GM13977 (cell line): ENCODE data around the gene SERPINE1.
"Not testable (repeated sequence)": the region's sequence is repeated elsewhere in the genome, so short reads cannot be mapped to it uniquely, and the experiment has no call there.

ENCODE experiments used
- DNase-seq: peaks from one replicate; pipeline ENCODE4 v3.0.0; 2012; ENCODE audit warnings: low spot score
- in situ Hi-C: fragments of 300-500 bp; cut with MboI; formaldehyde crosslinking; loops from one replicate; pipeline ENCODE4 v1.12.0; 2022; ENCODE audit warnings: low sequenced_read_pairs, low pct_unique_long_range_greater_than_20kb, mixed read lengths, inconsistent platforms; ENCODE audit not compliant: unreplicated experiment
- TF ChIP-seq, protein P1 (sequence below): IDR thresholded peaks from 2 replicates; pipeline ENCODE4 v1.5.1; 2012; ENCODE audit warnings: mild to moderate bottlenecking, control low read depth; ENCODE audit not compliant: insufficient read depth; ENCODE audit errors: extremely low read depth, missing control alignments

Gene SERPINE1

DNA sequence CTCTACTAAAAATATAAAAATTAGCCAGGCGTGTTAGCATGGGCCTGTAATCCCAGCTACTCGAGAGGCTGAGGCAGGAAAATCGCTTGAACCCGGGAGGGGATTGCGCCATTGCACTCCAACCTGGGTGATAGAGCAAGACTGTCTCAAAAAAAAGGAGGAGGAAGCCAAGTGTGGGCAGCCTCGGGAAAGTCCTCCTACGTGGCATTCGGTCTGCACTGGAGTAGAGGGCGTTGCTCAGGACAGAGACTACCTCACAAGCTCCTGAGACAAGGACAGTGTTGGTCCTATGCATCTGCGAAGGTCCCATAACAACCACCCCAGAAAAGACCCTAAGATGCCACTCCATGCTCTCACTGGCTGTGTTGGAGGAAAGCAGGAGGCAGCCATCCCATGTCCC, 10.0 kb upstream of the SERPINE1 start:
- in situ Hi-C loops: no loop called here
- DNase-seq: no peak

DNA sequence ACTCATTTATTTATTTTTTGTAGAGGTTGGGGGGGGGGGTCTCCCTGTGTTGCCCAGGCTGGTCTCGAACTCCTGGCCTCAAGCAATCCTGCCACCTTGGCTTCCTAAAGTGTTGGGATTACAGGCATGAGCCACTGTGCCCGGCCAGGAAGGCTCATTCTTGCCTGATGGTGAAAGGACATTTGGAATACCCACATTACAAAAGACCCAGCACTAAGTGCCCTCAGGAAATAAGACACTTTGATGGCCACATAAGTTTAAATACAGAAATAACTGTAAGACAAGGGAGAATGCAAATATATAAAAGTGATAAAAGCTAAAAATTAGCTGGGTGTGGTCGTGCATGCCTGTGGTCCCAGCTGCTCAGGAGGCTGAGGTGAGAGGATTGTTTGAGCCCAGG, 8.0 kb upstream of the SERPINE1 start:
- TF ChIP-seq, protein P1, sequence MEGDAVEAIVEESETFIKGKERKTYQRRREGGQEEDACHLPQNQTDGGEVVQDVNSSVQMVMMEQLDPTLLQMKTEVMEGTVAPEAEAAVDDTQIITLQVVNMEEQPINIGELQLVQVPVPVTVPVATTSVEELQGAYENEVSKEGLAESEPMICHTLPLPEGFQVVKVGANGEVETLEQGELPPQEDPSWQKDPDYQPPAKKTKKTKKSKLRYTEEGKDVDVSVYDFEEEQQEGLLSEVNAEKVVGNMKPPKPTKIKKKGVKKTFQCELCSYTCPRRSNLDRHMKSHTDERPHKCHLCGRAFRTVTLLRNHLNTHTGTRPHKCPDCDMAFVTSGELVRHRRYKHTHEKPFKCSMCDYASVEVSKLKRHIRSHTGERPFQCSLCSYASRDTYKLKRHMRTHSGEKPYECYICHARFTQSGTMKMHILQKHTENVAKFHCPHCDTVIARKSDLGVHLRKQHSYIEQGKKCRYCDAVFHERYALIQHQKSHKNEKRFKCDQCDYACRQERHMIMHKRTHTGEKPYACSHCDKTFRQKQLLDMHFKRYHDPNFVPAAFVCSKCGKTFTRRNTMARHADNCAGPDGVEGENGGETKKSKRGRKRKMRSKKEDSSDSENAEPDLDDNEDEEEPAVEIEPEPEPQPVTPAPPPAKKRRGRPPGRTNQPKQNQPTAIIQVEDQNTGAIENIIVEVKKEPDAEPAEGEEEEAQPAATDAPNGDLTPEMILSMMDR: no peak
- no peak for DNase-seq
- in situ Hi-C loops: no loop called here

More for the DNA sequence above, 10.0 kb upstream of the SERPINE1 start:
- TF ChIP-seq, protein P1: no peak

DNA sequence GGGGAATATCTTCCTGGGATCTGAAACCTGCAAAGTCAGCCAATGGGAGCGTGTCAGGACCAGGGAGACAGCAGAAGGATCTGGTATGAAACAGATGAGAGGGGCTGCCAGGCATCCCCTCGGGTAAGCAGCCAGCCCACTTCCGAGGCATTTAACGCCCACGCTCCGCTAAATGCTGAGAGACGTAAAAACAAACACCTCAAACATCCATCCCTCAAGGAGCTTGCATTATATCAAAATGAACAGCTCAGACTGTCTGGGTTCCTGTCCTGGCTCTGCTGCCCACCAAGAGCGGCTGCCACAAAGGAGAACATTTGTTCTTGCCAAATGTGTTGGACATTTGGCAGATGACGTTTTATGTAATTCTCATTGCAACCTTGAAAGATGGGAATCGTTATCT, 7.0 kb upstream of the SERPINE1 start:
- TF ChIP-seq, protein P1: no peak
- in situ Hi-C loops: no loop called here
- DNase-seq: no peak

DNA sequence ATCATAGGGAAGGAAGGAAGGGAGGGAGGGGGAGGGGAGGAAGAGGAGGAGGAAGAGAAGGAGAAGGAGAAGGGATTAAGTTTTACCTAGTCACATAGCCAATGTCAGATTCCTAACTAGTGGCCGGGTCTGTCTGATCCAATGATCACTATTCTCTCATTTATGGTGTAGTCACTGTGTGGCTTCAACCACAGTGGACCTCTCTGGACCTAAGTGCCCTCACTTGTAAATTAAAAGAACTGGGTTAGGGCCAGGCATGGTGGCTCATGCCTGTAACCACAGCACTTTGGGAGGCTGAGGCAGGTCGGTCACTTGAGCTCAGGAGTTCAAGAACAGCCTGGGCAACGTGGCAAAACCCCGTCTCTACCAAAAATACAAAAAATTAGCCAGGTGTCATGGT, 6.6 kb upstream of the SERPINE1 start:
- TF ChIP-seq, protein P1: no peak
- no peak for DNase-seq
- in situ Hi-C loops: no loop called here

DNA sequence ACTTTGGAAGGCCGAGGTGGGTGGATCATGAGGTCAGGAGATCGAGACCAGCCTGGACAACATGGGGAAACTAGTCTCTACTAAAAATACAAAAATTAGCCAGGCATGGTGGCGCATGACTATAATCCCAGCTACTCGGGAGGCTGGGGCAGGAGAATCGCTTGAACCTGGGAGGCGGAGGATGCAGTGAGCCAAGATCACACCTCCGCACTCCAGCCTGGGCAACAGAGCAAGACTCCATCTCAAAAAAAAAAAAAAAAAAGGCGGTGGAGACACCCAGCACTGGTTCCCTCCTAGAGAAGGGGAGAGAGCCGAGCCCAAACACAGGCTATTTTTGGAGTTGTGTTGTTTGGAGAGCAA, 5.3 kb upstream of the SERPINE1 start:
- DNase-seq, in situ Hi-C loops: not testable (repeated sequence)

DNA sequence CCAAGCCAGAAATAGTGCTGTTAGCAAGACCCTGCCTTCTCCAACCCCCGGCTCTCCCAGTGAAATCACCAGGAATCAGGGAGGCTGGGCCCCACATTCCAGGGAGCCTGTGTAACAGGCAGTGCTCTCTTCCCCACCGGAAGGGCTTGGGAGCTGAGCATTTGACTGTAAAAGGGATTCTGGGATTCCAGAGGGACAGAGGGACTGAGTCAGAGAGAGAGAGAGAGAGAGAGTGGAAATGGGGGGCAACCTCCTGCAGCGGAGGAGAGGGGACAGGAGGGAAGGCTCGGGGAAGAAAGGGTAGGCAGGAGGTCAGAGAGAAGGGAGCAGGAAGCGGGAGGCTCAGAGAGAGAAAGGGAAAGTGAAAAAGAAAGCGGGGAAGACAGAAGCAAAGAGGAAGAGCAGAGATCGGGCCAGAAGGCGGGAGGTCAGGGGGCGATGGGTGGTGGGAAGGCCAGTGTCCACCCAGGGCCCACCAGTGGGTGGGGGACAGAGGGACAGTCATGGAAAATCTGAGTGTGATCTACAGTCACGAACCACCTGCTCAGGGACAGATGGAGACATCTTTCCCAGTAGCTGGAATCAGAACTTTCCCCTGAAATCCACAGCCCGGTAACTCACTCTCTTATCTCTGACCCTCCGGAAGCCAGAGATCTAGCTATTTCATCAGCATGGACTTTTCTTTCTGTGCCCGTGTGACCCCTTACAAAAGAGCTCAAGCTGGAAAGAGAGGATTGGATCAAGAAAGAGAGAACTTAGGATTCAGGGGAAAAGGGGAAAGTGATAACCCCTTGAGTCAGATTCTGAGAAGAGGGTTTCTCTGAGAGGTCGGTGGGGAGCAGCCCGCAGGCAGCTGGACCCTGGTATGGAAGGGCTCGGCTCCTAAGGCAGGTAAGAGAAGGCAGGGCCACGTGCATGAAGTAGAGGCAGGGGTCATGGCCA, 4.6 kb upstream of the SERPINE1 start:
- DNase-seq: peak; percentile 53
- in situ Hi-C loops: no loop called here
- TF ChIP-seq, protein P1: no peak

DNA sequence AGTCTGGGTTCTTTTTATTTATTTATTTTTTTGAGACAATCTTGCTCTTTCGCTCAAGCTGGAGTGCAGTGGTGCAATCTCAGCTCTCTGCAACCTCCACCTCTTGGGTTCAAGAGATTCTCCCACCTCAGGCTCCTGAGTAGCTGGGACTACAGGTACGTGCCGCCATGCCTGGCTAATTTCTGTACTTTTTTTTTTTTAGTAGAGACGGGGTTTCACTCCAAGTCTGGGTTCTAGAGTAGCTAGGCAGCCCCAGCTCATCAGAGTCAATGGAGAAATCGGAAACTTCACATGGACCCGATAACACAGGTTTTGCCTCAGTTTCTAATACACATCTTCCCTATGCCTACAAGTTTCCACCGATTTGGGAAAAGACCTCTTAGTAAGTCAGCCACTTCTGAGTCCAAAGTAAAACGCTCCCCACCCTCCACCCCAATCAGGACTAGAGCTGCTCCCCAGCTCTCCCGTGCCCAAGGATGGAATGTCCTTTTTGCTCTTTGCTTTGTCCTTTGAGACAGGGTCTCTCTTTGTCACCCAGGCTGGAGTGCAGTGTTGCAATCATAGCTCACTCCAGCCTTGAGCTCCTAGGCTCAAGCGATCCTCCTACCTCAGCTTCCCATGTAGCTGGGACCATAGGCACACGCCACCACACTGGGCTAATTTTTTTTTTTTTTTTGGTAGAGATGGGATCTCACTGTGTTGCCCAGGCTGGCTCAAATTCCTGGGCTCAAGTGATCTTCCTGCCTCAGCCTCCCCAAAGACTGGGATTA, 3.8 kb upstream of the SERPINE1 start:
- in situ Hi-C loops: no loop called here
- TF ChIP-seq, protein P1: no peak
- DNase-seq: no peak
